HL-60 (cell line): ENCODE data around the gene CCDC38.

Experiments used
- POLR2AphosphoS5 ChIP-seq: IDR thresholded peaks from 2 replicates; pipeline ENCODE4 v1.6.1; 2012; ENCODE audit warnings: low read depth
- REST ChIP-seq: IDR thresholded peaks from 2 replicates; pipeline ENCODE4 v1.6.1; 2012; ENCODE audit warnings: low read depth; ENCODE audit not compliant: insufficient replicate concordance
- SPI1 ChIP-seq: IDR thresholded peaks from 2 replicates; pipeline ENCODE4 v1.6.1; 2012; ENCODE audit warnings: low read depth, mild to moderate bottlenecking, borderline replicate concordance
- TF ChIP-seq, protein P1 (sequence below): IDR thresholded peaks from one replicate; pipeline ENCODE4 v1.5.1; 2011; ENCODE audit warnings: low read length, control low read depth, inconsistent platforms; ENCODE audit not compliant: insufficient read depth

DNA sequence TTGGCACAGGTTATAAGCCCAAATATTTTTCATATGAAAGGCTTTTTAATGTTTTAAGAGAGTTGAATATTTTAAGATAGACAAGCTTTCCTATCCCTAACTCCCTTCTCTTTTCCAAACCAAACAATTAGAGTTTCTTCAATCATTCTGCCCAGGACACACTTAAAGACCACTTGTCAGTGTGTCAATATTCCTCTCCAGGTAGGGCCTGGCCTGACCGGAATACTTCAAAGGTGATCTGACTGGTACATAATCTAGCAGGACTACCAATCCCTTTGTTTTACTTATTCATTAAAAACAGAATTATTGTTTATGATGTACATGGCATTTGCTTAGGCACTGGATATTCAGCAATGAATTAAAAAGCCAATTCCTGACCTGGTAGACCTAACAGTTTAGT is 107.8 kb downstream of the CCDC38 start:
- TF ChIP-seq, protein P1, sequence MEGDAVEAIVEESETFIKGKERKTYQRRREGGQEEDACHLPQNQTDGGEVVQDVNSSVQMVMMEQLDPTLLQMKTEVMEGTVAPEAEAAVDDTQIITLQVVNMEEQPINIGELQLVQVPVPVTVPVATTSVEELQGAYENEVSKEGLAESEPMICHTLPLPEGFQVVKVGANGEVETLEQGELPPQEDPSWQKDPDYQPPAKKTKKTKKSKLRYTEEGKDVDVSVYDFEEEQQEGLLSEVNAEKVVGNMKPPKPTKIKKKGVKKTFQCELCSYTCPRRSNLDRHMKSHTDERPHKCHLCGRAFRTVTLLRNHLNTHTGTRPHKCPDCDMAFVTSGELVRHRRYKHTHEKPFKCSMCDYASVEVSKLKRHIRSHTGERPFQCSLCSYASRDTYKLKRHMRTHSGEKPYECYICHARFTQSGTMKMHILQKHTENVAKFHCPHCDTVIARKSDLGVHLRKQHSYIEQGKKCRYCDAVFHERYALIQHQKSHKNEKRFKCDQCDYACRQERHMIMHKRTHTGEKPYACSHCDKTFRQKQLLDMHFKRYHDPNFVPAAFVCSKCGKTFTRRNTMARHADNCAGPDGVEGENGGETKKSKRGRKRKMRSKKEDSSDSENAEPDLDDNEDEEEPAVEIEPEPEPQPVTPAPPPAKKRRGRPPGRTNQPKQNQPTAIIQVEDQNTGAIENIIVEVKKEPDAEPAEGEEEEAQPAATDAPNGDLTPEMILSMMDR: no peak
- no peak for TF ChIP-seq POLR2AphosphoS5
- TF ChIP-seq SPI1: no peak
- no peak for TF ChIP-seq REST
